Endothelial cell (in vitro differentiated cells): ENCODE measurements around the gene NWD2. TPM values are rescaled to one million over a fixed set of nuclear protein-coding genes. Genes with fewer than 3 reads are reported as not detected.
A peak's percentile ranks its signal among the peaks of the same experiment; 100 is the strongest.

Experiments used
- DNase-seq: peaks from one replicate; pipeline ENCODE4 v3.0.0; 2021; ENCODE audit warnings: low spot score
- H3K27ac Mint-ChIP-seq: one replicate; pipeline ENCODE4 v1.8.0; 2021; ENCODE audit warnings: mixed read lengths, inconsistent platforms; ENCODE audit not compliant: unreplicated experiment
- H3K27me3 Mint-ChIP-seq: one replicate; pipeline ENCODE4 v1.8.0; 2021; ENCODE audit warnings: mild to moderate bottlenecking, moderate library complexity, mixed read lengths, inconsistent platforms; ENCODE audit not compliant: unreplicated experiment
- H3K36me3 Mint-ChIP-seq: one replicate; pipeline ENCODE4 v1.8.0; 2021; ENCODE audit warnings: mild to moderate bottlenecking, low read depth, mixed read lengths, inconsistent platforms; ENCODE audit not compliant: unreplicated experiment
- H3K4me1 Mint-ChIP-seq: one replicate; pipeline ENCODE4 v1.8.0; 2021; ENCODE audit warnings: mild to moderate bottlenecking, mixed read lengths, inconsistent platforms; ENCODE audit not compliant: unreplicated experiment
- H3K4me3 Mint-ChIP-seq: one replicate; pipeline ENCODE4 v1.8.0; 2021; ENCODE audit warnings: mild to moderate bottlenecking, mixed read lengths, inconsistent platforms; ENCODE audit not compliant: unreplicated experiment
- H3K9me3 Mint-ChIP-seq: one replicate; pipeline ENCODE4 v1.8.0; 2021; ENCODE audit warnings: mixed read lengths, inconsistent platforms; ENCODE audit not compliant: unreplicated experiment
- total RNA-seq: library from RNA; stranded (reverse); fragmentation: NEBNext Ultra II Directional; extraction: Animal tissue kit (Norgen Biotek cat#: 25700); gene quantifications from one replicate; pipeline ENCODE4 v1.2.1, GENCODE V29; 2021; ENCODE audit not compliant: unreplicated experiment
- TF ChIP-seq, protein P1 (sequence below): fragments of 200-600 bp; sonication (generic); IDR thresholded peaks from one replicate; pipeline ENCODE4 v1.5.0; 2021; ENCODE audit warnings: antibody characterized with exemption; ENCODE audit not compliant: unreplicated experiment

The NWD2 gene
- total RNA-seq, 1 donor from 2014 or later, result not detected

DNA sequence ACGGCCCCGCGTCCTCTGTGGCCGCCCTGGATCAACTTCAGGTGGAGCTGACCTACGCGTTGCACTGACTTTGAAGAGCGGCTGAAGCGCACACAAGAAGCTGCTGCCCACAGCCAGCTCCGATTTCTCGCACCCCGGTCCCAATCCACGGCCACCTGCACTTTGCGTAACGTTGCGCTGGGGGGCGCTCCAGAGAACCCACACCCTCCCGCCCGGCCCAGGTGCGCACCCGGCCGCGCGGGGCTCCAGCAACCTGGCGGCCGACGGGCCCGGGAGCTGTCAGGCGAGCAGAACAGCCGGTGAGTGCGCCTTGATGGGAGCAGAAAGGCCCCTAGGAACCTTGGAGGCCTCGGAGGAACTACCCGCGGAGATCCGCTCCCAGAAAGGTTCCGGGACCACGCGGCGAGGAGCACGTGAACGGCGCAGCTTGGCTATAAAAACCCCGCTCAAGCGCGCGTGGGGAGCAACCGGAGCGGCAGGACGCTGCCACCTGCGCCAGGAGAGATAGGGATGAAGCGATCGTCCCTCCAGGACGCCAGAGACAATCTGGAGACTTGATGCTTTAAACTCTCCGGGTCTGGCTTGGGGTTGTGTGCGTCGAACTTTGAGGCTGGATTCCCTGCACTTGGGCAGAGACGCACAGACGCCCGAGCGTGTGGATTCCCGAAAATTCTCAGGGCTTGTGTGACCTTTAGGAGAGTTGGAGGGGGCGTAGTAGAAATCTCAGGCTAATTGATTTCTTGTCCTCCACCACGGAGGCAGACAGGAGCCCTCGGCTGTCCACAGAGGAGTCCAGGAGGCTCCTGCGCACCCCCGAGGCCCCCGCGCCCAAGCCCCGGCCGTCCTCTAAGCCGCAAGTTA is 591 bp upstream of the NWD2 start:
- TF ChIP-seq, protein P1, sequence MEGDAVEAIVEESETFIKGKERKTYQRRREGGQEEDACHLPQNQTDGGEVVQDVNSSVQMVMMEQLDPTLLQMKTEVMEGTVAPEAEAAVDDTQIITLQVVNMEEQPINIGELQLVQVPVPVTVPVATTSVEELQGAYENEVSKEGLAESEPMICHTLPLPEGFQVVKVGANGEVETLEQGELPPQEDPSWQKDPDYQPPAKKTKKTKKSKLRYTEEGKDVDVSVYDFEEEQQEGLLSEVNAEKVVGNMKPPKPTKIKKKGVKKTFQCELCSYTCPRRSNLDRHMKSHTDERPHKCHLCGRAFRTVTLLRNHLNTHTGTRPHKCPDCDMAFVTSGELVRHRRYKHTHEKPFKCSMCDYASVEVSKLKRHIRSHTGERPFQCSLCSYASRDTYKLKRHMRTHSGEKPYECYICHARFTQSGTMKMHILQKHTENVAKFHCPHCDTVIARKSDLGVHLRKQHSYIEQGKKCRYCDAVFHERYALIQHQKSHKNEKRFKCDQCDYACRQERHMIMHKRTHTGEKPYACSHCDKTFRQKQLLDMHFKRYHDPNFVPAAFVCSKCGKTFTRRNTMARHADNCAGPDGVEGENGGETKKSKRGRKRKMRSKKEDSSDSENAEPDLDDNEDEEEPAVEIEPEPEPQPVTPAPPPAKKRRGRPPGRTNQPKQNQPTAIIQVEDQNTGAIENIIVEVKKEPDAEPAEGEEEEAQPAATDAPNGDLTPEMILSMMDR, result peak; percentile 73
- Mint-ChIP-seq H3K4me1 (peaks cover 8% of the 10 kb centered on the region), H3K4me3 (peak overlapping the region; percentile 51), H3K9me3 (no peaks in the 10 kb centered on the region), H3K36me3 (no peaks in the 10 kb centered on the region), H3K27me3 (peaks cover 22% of the 10 kb centered on the region), H3K27ac (no peak overlapping the region)
- peak; percentile 31 for DNase-seq

DNA sequence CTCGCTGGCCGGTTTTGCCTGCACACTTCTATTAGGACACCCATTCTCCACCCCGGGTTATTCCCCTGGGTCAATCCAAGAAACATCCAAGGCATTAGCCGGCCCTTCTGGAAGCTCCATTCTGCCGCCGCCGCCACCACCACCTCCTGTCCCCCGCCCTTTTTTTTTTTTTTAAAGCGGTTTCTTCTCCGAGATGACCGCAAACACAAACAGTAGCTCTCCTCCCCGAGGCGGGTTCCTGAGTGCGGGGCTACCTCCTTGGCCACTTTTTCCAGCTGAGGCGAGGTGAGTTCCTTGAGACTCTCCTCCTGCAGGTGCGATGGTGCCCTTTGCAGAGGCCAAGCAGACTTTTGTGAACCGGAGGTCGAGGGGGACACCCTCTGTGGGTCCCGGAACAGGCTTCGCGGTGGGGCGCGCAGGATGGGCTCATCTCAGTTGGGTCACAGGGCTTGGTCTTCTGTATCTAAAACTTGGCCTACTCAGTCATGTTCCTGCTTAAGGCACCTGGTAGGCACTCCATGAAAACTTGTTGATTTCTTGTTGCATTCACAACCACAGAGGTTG is 930 bp downstream of the NWD2 start:
- Mint-ChIP-seq H3K4me1 (peaks cover 8% of the 10 kb centered on the region), H3K27ac (no peak overlapping the region), H3K36me3 (no peaks in the 10 kb centered on the region), H3K27me3 (peaks cover 22% of the 10 kb centered on the region), H3K4me3 (peak overlapping the region; percentile 90), H3K9me3 (no peaks in the 10 kb centered on the region)
- TF ChIP-seq, protein P1, result no peak
- DNase-seq, result peak; percentile 4

- Mint-ChIP-seq H3K36me3 (no peaks in the 10 kb centered on the region), H3K27ac (no peak overlapping the region), H3K4me1 (peaks cover 8% of the 10 kb centered on the region), H3K4me3 (no peak overlapping the region), H3K27me3 (peaks cover 22% of the 10 kb centered on the region), H3K9me3 (no peaks in the 10 kb centered on the region)
- TF ChIP-seq, protein P1, result no peak
- no peak for DNase-seq
Measured at GRCh38 chr4:37246891-37247290, 2.3 kb downstream of the NWD2 start.

DNA sequence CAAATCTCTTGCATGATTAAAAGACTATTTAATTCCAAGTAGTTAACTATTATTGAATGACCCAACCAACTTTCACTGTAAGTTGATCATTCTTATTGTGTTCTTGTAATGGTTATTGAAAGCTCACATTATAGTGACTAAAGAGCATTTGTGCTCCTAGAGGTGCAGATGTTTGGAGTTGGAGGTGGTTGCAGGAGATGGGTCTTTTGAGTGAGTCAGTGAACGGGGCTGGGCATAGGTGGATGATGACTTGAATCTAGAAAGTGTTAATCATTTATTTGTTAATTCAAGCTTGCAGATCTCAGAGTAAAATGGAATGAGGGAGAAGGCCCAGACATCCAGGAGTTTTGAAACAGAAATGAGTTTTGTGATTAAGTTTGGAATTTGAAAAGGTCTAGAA is 13.7 kb downstream of the NWD2 start:
- TF ChIP-seq, protein P1, result no peak
- Mint-ChIP-seq H3K27me3 (no peaks in the 10 kb centered on the region), H3K27ac (no peak overlapping the region), H3K4me3 (no peak overlapping the region), H3K9me3 (no peaks in the 10 kb centered on the region), H3K4me1 (peaks cover 4% of the 10 kb centered on the region), H3K36me3 (no peaks in the 10 kb centered on the region)
- DNase-seq, result no peak

DNA sequence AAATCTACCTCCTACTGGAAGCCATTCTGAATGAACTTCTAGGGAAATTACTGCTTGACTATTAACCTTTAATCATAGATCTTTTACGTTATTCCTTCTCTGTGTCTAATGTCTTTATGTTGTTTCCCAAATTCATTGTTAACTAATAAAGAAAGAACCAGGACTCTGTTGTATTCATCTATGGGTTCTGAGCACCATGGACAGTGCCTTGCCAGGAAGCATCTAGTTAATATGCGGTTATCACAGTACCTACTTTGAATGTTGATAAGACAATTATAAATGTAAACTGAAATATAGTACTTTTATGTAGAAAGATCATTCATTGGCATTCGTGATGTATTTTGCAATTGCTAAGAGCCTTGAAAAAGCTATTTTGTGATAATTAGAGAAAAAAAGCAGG is 23.8 kb downstream of the NWD2 start:
- no peaks in the 10 kb centered on the region for H3K27me3 Mint-ChIP-seq
- TF ChIP-seq, protein P1, result no peak
- H3K9me3 Mint-ChIP-seq, result no peaks in the 10 kb centered on the region
- H3K36me3 Mint-ChIP-seq, result no peaks in the 10 kb centered on the region
- no peaks in the 10 kb centered on the region for H3K4me1 Mint-ChIP-seq
- no peak overlapping the region for H3K4me3 Mint-ChIP-seq
- no peak overlapping the region for H3K27ac Mint-ChIP-seq
- DNase-seq, result no peak
